ENCODE data around the gene UBXN6. TPM values are rescaled to one million over a fixed set of nuclear protein-coding genes. Genes with fewer than 3 reads are reported as not detected.

The UBXN6 gene
- total RNA-seq, 1 donor from 2014 or later = 63.6 TPM

DNA sequence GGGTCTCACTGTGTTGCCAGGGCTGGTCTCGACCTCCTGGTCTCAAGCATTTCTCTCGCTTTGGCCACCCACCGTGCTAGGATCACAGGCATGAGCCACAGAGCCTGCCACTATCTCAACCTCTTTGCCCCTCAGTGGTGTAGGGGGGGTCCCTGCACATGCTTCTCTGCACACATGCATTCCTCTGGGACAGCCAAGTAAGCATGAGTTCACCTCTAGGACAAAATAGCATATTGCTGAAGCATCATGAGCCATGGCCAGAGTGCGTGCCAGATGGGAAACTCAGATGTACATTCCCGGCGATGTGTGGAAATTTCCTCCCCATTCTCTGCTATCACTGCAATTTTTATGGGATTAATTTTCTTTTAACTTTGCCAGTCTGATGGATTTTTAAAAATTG, 32.1 kb downstream of the UBXN6 start:
- peaks cover 3% of the 10 kb centered on the region for H3K4me1 ChIP-seq (ENCODE audit: insufficient read depth, low read length)
- no peak overlapping the region for H3K4me3 Mint-ChIP-seq (ENCODE audit: unreplicated experiment)
- H3K9me3 ChIP-seq (ENCODE audit: insufficient read depth, low read depth, low read length) = no peaks in the 10 kb centered on the region
- H3K4me1 Mint-ChIP-seq (ENCODE audit: low read depth, unreplicated experiment) = no peaks in the 10 kb centered on the region
- DNase-seq (ENCODE audit: low read depth) = peak; percentile 69
- peaks cover 13% of the 10 kb centered on the region for H3K36me3 Mint-ChIP-seq (ENCODE audit: low read depth, unreplicated experiment)
- H4K20me1 ChIP-seq (ENCODE audit: insufficient read depth, low read length) = no peaks in the 10 kb centered on the region
- no peaks in the 10 kb centered on the region for H3K79me2 ChIP-seq (ENCODE audit: insufficient read depth, low read length)
- H3K27ac ChIP-seq (ENCODE audit: low read depth, low read length) = peak overlapping the region; percentile 24
- no peaks in the 10 kb centered on the region for H3K27me3 Mint-ChIP-seq (ENCODE audit: low read depth, unreplicated experiment)
- peak; percentile 85 for FAIRE-seq
- no peak overlapping the region for H3K27ac Mint-ChIP-seq (ENCODE audit: unreplicated experiment)
- H3K4me3 ChIP-seq (ENCODE audit: insufficient read depth, low read depth, low read length) = no peak overlapping the region
- peak overlapping the region; percentile 37 for H3K4me2 ChIP-seq (ENCODE audit: low read length)
- TF ChIP-seq, protein P1, sequence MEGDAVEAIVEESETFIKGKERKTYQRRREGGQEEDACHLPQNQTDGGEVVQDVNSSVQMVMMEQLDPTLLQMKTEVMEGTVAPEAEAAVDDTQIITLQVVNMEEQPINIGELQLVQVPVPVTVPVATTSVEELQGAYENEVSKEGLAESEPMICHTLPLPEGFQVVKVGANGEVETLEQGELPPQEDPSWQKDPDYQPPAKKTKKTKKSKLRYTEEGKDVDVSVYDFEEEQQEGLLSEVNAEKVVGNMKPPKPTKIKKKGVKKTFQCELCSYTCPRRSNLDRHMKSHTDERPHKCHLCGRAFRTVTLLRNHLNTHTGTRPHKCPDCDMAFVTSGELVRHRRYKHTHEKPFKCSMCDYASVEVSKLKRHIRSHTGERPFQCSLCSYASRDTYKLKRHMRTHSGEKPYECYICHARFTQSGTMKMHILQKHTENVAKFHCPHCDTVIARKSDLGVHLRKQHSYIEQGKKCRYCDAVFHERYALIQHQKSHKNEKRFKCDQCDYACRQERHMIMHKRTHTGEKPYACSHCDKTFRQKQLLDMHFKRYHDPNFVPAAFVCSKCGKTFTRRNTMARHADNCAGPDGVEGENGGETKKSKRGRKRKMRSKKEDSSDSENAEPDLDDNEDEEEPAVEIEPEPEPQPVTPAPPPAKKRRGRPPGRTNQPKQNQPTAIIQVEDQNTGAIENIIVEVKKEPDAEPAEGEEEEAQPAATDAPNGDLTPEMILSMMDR (IDR thresholded peaks at IDR 0.05; ENCODE audit: insufficient read depth, low read depth, low read length) = no peak
- no peak for TF ChIP-seq EZH2 (IDR thresholded peaks at IDR 0.05; ENCODE audit: insufficient read depth, low read length)
- H3K36me3 ChIP-seq (ENCODE audit: insufficient read depth, low read length) = peaks cover 12% of the 10 kb centered on the region
- H3K9ac ChIP-seq (ENCODE audit: low read length) = peak overlapping the region; percentile 29
- no peaks in the 10 kb centered on the region for H3K9me3 Mint-ChIP-seq (ENCODE audit: unreplicated experiment)
- H2AFZ ChIP-seq (ENCODE audit: low read depth, low read length) = no peak overlapping the region
- H3K27me3 ChIP-seq (ENCODE audit: insufficient read depth, low read length) = no peaks in the 10 kb centered on the region

- no peak overlapping the region for H3K4me2 ChIP-seq (ENCODE audit: low read length)
- no peak overlapping the region for H3K9ac ChIP-seq (ENCODE audit: low read length)
- peaks cover 4% of the 10 kb centered on the region for H3K79me2 ChIP-seq (ENCODE audit: insufficient read depth, low read length)
- H4K20me1 ChIP-seq (ENCODE audit: insufficient read depth, low read length) = no peaks in the 10 kb centered on the region
- no peak overlapping the region for H3K4me3 ChIP-seq (ENCODE audit: insufficient read depth, low read depth, low read length)
- no peak overlapping the region for H3K27ac ChIP-seq (ENCODE audit: low read depth, low read length)
- H3K27me3 ChIP-seq (ENCODE audit: insufficient read depth, low read length) = no peaks in the 10 kb centered on the region
- H3K36me3 ChIP-seq (ENCODE audit: insufficient read depth, low read length) = peaks cover 12% of the 10 kb centered on the region
- H3K9me3 ChIP-seq (ENCODE audit: insufficient read depth, low read depth, low read length) = no peaks in the 10 kb centered on the region
- no peak overlapping the region for H2AFZ ChIP-seq (ENCODE audit: low read depth, low read length)
- TF ChIP-seq, protein P1 (IDR thresholded peaks at IDR 0.05; ENCODE audit: insufficient read depth, low read depth, low read length) = no peak
- TF ChIP-seq EZH2 (IDR thresholded peaks at IDR 0.05; ENCODE audit: insufficient read depth, low read length) = no peak
- H3K27ac Mint-ChIP-seq (ENCODE audit: unreplicated experiment) = no peak overlapping the region
- no peak for FAIRE-seq
- peaks cover 8% of the 10 kb centered on the region for H3K36me3 Mint-ChIP-seq (ENCODE audit: low read depth, unreplicated experiment)
- no peaks in the 10 kb centered on the region for H3K27me3 Mint-ChIP-seq (ENCODE audit: low read depth, unreplicated experiment)
- no peaks in the 10 kb centered on the region for H3K9me3 Mint-ChIP-seq (ENCODE audit: unreplicated experiment)
- no peak overlapping the region for H3K4me3 Mint-ChIP-seq (ENCODE audit: unreplicated experiment)
- no peak for DNase-seq (ENCODE audit: low read depth)
- peaks cover 3% of the 10 kb centered on the region for H3K4me1 ChIP-seq (ENCODE audit: insufficient read depth, low read length)
- peaks cover 3% of the 10 kb centered on the region for H3K4me1 Mint-ChIP-seq (ENCODE audit: low read depth, unreplicated experiment)
These were observed 34.0 kb downstream of the UBXN6 start for GRCh38 chr19:4423416-4424126.

DNA sequence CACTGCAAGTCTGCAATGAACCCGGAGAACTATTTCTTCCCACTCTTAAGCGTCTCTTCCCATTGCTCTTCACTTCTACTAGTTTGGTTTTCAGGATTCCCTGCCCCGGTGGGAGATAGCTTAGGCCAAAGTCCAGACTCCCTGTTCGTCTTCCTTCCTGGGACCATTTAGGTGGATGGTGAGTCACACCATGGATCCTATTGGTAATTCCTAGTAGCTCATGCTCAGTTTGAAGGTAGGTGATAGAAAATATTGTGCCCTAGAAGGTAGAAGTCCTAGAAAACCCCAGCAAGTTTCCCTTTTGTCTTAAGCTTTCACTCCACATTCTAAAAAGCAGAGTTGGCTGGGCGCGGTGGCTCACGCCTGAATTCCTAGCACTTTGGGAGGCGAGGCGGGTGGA, 41.3 kb downstream of the UBXN6 start:
- DNase-seq (ENCODE audit: low read depth) (no peak), FAIRE-seq (no peak)
- TF ChIP-seq, protein P1 (IDR thresholded peaks at IDR 0.05; ENCODE audit: insufficient read depth, low read depth, low read length) = no peak
- no peak for TF ChIP-seq EZH2 (IDR thresholded peaks at IDR 0.05; ENCODE audit: insufficient read depth, low read length)
- Mint-ChIP-seq H3K36me3 (ENCODE audit: low read depth, unreplicated experiment) (peaks cover 6% of the 10 kb centered on the region), H3K4me1 (ENCODE audit: low read depth, unreplicated experiment) (peaks cover 10% of the 10 kb centered on the region), H3K27me3 (ENCODE audit: low read depth, unreplicated experiment) (no peaks in the 10 kb centered on the region), H3K9me3 (ENCODE audit: unreplicated experiment) (peaks cover 2% of the 10 kb centered on the region), H3K27ac (ENCODE audit: unreplicated experiment) (no peak overlapping the region), H3K4me3 (ENCODE audit: unreplicated experiment) (no peak overlapping the region)
- Histone ChIP-seq H3K27me3 (ENCODE audit: insufficient read depth, low read length) (no peaks in the 10 kb centered on the region), H3K36me3 (ENCODE audit: insufficient read depth, low read length) (peaks cover 8% of the 10 kb centered on the region), H2AFZ (ENCODE audit: low read depth, low read length) (no peak overlapping the region), H3K27ac (ENCODE audit: low read depth, low read length) (no peak overlapping the region), H3K4me2 (ENCODE audit: low read length) (no peak overlapping the region), H3K4me3 (ENCODE audit: insufficient read depth, low read depth, low read length) (no peak overlapping the region), H4K20me1 (ENCODE audit: insufficient read depth, low read length) (peaks cover 4% of the 10 kb centered on the region), H3K79me2 (ENCODE audit: insufficient read depth, low read length) (peaks cover 41% of the 10 kb centered on the region), H3K9me3 (ENCODE audit: insufficient read depth, low read depth, low read length) (no peaks in the 10 kb centered on the region), H3K4me1 (ENCODE audit: insufficient read depth, low read length) (peaks cover 8% of the 10 kb centered on the region), H3K9ac (ENCODE audit: low read length) (no peak overlapping the region)
